AML-193 (cell line): ENCODE results near the gene ITGAD.
"Not testable (repeated sequence)": the region's sequence is repeated elsewhere in the genome, so short reads cannot be mapped to it uniquely, and the experiment has no call there.

Source experiments
- DNase-seq, 2 experiments: peaks; one replicate each; lab custom pipeline; 2025; lab: John Stamatoyannopoulos, UW

ITGAD gene

GRCh38 chr16:31429796-31430195 is 36.7 kb downstream of the ITGAD start:
- DNase-seq: no peak

GRCh38 chr16:31430380-31431052 is 37.4 kb downstream of the ITGAD start:
- no peak for DNase-seq

DNA sequence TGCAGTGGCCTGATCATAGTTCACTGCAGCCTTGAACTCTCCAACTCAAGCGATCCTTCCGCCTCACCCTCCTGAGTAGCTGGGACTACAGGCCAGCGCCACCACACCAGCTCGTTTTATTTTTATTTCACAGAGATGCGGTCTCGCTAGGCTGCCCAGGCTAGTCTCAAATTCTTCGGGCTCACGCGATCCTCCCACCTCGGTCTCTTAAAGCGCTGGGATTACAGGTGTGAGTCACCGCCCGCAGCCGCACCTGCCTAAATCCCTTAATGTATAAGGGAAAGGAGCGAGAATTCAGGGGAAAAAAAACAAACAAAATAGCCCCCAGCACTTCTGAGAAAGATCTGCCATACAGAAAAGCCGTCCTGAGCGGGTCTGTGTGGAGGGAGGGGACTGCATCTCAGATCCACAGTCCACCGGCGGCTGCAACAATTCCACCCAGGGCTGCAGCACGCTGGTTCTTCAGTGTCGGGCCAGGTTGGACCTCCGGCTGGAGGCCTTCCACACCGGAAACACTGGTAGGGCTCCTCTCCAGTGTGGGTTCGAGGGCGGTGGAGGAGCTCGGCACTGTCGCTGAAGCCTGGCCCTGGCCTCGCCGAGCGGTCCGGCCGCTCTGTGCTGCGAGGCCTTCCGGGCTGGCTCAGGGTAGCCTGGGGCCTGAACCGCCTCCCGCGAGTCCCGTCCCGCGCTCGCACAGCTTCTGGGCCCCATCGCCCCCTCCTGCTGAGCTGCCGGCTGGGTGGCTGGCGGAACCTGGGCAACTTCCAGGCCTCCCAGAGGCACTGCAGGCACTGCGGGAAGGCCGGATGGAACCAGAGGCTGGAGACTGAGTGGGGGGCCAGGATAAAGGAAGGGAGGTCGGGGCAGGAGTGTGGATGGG is 42.4 kb downstream of the ITGAD start:
- DNase-seq: no peak

DNA sequence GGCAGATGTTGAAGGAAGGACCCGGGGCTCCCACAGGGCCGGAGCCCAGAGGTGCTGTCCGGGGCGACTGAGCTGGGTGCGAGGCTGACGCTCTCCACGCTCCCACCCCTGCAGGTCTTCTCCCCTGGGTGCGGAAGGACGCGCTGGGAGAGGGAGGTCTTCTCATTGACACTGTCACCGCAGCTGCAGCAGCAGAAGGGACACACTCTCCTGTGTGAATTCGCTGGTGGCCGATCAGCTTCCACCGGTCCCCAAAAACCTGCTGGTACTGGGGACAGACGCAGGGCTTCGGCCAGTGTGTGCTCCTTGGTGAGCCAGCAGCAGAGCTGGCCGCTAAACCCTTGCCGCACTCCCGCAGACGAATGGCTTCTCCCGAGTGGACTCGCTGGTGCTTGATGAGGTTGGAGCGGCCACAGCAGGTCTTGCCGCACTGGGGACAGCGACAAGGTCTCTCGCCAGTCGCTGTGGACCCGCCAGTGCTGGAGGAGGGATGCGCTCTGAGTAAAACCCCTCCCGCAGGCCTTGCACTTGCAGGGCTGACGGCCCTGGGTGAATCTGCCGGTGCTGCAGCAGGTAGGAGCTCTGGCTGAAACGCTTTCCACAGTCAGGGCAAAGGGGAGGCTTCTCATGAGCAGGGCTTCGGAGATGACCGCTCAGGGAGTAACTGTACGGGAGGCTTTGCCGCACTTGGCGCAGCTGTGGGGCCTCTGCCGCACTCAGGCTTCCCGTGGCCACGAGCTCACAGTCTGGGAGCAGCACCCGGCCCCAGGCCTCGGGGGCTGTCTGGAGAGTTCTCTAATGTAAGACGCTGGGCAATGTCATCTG is 43.3 kb downstream of the ITGAD start:
- DNase-seq: no peak

GRCh38 chr16:31438414-31438813 is 45.3 kb downstream of the ITGAD start:
- no peak for DNase-seq

GRCh38 chr16:31439023-31439422 is 45.9 kb downstream of the ITGAD start:
- DNase-seq: not testable (repeated sequence)

DNA sequence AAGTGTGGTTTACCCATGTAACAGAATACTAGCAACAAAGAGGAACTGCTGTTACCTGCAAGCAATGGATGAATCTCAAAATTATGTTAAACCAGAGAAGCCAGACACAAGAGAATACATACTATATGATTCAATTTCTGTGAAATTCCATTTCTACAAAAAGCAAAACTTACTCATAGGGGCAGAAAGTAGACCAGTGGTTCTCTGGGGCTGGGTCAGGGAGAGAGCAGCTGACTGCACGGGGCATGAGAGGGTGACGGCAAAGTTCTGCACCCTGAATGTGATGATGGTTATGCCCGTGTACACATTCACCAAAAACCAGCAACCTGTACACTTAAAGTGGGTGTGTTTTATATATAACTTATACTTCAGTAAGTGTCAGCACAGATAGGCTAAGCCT is 46.4 kb downstream of the ITGAD start:
- DNase-seq: no peak

GRCh38 chr16:31440516-31441184 is 47.5 kb downstream of the ITGAD start:
- DNase-seq: no peak

DNA sequence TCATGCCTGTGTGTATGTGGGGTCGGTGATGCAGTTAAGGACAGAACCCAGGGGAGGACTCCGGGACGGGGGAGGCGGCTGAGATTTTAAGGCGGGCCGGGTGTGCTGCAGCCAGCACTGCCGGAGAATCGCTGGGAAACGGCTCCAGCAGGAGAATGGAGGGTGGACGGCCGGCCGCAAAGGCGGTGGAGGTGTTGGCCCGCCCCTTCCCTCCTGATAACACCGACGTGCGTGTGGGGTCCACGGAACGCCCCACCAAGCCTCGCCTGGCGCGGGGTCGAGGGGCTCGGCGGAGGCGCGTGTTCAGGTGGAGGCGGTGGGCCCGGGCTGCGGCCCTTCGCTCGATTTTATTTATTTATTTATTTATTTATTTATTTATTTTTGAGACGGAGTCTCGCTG is 48.8 kb downstream of the ITGAD start:
- DNase-seq: no peak

DNA sequence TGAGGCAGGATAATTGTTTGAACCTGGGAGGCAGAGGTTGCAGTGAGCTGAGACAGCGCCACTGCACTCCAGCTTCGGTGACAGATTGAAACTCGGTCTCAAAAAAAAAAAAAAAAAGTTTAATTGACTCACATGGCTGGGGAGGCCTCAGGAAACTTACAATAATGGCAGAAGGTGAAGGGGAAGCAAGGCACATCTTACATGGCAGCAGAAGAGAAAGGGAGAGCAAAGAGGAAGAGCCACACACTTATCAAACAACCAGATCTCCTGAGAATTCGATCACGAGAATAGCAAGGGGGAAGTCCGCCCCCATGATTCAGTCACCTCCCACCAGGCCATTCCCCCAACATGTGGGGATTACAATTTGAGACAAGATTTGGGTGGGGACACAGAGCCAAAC is 52.8 kb downstream of the ITGAD start:
- DNase-seq: not testable (repeated sequence)

DNA sequence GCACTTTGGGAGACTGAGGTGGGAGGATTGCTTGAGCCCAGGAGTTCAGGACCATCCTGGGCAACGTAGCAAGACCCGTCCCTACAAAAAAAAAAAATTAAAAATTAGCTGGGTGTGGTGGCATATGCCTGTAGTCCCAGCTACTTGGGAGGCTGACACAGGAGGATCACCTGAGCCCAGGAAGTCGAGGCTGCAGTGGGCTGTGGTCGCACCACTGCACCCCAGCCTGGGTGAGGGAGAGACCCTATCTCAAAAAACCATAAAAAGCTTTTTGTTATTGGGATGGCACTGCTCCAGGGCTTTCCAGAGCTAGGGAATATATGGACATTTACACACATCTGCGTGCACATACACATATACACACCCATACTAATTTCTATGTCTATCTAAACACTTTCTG is 58.1 kb downstream of the ITGAD start:
- no peak for DNase-seq

DNA sequence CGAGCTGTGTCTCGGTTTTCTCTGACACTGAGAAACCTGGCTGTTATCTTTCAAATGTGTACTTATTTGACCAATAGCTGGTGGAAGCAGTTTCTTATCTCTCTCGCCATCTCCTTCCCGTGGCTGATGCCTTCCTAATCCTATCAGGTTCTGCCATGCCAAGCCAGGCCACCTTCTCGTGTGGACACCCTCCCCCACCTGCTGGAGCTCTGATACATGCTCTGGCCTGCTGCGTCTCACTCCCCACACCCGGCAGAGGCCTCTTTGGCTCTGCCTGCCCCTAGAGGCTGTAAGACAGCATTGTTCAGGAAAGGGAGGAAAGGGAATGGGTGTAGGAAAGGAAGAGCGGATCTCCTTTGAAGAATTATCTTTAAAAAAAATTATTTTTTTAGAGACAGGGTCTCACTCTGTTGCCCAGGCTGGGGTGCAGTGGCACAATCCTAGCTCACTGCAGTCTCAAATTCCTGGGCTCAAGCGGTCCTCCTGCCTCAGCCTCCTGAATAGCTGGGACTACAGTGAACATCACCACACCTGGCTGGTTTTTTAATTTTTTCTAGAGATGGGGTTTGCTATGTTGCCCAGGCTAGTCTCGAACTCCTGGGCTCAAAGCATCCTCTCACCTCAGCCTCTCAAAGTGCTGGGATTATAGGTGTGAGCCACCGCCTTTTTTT is 58.7 kb downstream of the ITGAD start:
- peak; percentile 62 to 71 for DNase-seq

DNA sequence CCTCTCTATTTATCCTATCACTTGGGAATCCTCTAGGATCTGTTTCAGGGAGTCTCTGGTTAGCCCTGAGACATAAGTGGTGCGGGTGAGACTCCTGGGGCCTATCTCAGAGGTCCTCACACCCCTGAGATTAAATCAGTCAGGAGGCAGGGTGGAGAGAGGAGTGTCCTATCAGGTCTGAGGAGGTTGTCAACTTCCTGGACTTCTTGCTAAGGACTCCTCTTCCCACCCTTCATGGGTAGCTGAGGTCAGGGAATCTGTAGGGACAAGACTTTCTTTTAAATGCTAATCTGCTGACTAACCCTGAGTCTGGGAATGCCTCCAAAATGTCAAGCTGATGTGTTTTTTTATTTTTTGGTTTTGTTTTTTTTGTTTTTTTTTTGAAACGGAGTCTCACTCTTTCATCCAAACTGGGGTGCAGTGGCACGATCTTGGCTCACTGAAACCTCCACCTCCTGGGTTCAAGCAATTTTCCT is 59.5 kb downstream of the ITGAD start:
- no peak for DNase-seq

GRCh38 chr16:31453255-31454204 is 60.4 kb downstream of the ITGAD start:
- DNase-seq: no peak

GRCh38 chr16:31455601-31456314 is 62.6 kb downstream of the ITGAD start:
- peak; percentile 20 to 22 for DNase-seq

DNA sequence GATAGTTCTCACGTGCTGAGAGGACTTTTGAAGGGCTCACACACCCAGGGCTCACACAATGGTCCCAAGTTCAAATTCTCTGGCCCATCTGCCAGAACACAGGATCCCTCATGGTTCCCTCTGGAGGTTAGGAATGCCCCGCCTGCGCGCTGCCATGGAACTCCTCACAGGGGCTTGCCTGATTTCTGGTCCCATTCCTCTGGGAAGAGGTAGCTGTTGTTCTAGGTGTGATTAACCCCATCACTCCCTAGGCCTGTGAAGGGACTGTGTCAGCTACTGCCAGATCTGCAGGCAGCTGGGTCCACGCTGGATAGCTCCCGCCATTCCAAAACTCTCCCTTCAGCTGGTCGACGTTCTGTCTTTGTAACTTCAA is 63.8 kb downstream of the ITGAD start:
- no peak for DNase-seq

- DNase-seq: peak; percentile 92
These were observed 65.1 kb downstream of the ITGAD start for GRCh38 chr16:31458073-31458843.

DNA sequence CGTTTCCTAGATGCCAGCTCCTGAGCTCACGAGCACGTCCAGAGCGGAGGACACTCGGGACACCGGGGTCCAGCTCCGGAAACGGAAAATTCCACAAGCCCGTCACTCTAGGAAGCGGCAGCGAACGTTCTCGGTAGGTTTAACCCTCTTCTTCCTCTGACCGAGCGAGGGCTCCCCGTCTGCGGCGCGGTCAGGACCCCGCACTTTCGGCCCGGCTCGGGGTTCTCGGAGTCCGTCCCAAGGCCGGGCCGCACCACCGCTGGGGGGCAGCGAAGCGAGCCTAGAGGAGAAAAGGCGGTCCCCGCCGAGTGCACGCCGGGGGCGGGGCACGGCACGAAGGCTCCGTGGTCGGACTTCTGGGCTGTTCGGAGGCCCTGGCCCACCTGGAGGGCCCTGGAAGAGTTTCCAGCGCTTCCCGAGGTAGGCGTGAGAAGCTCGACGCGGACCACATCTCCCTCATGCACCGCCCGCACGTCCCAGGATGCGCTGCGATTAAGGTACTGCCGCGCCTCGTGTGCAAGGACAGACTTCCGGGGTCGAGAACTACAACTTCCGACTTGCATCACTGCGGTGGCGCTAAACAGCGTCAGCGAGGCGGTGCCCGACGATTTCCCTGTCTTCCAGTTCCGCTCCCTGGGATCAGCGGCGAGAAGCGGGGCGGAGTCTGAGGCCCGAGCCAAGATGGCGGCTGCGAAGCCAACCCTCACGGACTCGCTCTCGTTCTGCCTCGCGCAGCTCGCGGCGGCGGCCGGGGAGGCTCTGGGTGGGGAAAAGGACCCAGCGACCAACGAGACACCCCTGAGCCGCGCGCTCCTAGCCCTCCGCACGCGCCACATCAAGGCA is 65.9 kb downstream of the ITGAD start, which contains the start of gene ARMC5:
ARMC5 (plus strand) TSS at position 658 of the 843 bp plus-strand sequence; CDS start at position 682, 24 bp downstream.
- peak; percentile 94 to 95 for DNase-seq
